Fibroblast of skin of scalp (primary cell): ENCODE results near the gene CLECL1.
A peak's percentile ranks its signal among the peaks of the same experiment; 100 is the strongest.
"Not testable (repeated sequence)": the region's sequence is repeated elsewhere in the genome, so short reads cannot be mapped to it uniquely, and the experiment has no call there.

Source experiments
- DNase-seq: peaks from one replicate; pipeline ENCODE4 v3.0.0-alpha.2; 2013

Gene CLECL1

DNA sequence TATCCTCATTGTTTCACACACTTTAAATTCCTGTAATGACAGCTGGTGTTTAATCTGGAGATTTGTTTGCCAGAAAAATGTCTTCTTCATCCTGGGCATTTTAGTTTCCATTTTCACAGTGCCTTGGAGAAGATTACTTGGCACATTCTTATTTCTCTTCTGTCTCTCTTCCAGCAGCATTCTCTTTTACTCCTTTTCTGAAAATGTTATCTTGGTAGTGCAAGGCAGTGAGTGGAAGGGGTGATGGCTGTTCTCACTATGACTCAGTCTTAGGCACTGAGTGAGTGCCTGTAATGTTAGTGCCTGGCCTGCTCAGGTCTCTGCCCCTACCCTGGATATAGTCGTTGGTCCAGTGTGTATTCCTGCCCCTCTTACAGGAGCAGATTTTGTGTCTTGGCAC is 13.1 kb downstream of the CLECL1 start:
- no peak for DNase-seq

DNA sequence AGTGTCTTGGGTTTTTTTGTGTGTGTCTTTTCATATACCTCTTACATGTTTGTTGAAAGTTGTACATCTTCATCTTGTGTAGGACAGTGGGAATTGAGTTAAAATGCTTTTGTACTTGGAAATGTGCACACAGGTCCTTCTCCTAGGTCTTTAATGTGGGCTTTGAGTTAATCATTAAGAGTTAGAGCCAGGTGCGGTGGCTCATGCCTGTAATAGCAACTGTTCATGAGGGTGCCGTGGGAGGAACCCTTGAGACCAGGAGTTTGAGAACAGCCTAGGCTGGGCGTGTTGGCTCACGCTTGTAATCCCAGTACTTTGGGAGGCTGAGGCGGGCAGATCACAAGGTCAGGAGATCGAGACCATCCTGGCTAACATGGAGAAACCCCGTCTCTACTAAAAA is 13.9 kb downstream of the CLECL1 start:
- no peak for DNase-seq

GRCh38 chr12:9717070-9717925 is 15.6 kb downstream of the CLECL1 start:
- DNase-seq = no peak

GRCh38 chr12:9713032-9713558 is 19.8 kb downstream of the CLECL1 start:
- not testable (repeated sequence) for DNase-seq

DNA sequence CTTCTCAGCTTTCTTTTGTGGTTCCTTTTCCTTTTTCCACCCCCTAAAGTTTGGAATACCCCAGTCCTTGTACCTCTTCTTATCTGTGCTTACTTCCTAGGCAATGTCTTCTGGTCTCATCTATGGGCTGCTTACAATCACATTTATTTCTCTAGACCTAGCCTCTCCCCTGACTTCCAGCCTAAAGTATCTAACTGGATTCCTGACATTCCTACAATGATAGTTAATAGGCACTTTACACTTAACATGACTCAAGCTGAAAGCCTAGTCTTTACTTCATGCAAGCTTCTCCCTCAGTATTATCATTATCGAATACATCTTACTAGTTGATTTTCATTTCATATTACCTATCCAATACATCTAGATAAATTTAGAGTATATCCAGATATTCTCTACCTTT is 21.2 kb downstream of the CLECL1 start:
- DNase-seq = peak; percentile 26

DNA sequence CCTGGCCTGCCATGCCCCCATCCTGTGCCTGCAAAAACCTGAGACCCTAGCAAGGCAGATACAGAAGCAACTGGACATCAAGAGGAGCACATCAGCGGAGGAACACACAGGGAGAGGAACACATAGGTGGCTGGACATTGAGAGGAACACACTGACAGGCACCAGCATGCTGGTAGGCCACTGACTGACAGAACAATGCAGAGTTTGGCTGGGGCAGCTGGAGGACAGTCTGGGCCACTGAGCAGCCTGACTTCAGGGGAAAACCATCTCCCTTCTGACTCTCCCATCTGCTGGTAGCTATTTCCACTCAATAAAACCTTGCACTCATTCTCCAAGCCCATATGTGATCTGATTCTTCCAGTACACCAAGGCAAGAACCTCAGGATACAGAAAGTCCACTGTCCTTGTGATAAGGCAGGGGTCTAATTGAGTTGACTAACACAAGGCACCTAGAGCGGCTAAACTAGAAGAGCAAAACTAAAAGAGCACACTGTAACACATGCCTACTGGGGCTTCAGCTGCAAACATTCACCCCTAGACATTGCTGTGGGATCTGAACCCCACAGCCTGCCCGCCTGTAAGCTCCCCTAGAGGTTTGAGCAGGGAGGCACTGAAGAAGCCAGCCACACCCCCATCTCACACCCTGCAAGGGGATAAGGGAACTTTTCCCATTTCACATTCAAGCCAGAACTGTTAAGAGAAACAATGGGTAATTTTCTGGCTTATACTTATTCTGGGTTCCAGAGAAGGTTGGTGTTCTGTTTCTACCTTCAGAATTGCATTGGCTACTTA is 22.1 kb downstream of the CLECL1 start:
- no peak for DNase-seq

- no peak for DNase-seq
These were observed 24.0 kb downstream of the CLECL1 start for GRCh38 chr12:9708853-9709252.

DNA sequence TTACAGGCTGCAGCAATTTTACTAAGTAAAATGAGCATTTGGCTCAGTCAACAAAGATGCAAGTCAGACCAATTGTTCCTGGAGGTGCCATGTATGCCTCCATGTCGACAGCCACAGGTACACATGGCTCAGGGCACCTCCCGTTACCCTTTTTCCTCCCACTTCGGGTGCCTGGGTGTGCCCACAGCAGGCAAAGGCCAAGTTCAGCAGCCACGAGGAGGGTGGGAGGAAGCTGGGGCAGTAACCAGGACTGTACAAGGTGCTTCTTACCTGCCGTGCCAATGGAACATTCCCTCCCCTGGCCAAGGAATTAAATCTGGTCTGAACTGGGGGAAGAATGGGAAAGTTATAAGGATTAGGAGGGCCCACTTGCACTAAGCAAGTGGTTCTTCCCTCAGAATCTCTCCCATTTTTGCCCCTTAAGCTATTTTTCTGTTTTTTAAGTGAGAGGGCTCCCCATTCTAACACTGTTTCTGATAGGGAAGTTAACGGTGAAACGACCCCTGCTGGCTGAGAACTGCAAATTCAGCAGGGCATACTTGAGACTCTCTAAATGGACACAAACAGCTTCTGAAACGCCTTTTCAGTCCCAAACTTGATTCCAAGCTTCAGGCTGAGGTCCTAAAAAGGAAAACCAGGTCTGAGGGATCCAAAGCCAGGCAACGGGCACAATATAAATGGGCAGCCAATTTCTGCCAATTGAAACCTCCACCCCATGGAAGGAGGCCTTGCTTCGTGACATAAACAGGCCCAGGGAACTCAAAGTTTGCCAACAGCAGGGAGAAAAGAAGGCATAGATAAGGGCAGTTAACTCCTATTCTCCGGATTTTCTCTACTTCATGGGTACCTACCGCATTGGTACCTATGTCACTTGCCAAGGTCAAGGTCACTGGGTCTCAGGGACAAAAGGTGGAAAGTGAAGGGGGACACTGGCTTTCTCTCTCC is 24.8 kb downstream of the CLECL1 start:
- peak; percentile 59 for DNase-seq

DNA sequence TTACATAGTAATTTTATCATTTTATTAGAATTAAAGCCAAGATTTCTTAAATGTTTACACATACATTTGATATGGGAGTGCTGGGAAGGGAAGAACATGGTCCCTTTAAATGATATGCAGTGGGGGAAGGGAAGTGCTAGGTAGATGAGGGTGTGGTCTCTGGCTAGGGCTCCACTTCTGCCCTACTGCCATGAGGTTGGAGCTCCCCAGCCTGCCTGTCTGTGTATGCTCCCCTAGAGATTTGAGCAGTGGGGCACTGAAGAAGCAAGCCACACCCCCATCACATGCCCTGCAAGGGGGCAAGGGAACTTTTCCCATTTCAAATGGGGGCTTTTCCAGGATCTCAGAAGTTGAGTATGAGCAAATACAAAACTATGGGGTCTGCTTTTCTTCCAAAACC is 25.5 kb downstream of the CLECL1 start:
- DNase-seq = no peak

- no peak for DNase-seq
These were observed 26.7 kb downstream of the CLECL1 start for GRCh38 chr12:9706086-9706685.

DNA sequence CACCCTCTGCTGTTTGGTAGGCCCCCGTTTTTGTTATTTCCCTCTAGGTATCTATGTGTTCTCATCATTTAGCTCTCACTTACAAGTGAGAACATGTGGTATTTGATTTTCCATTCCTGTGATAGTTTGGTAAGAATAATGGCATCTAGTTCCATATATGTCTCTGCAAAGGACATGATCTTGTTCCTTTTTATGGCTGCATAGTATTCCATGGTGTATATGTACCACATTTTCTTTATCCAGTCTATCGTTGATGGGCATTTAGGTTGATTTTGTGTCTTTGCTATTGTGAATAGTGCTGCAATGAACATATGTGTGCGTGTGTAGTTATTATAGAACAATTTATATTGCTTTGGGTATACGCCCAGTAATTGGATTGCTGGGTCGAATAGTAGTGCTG is 28.3 kb downstream of the CLECL1 start:
- DNase-seq = not testable (repeated sequence)

DNA sequence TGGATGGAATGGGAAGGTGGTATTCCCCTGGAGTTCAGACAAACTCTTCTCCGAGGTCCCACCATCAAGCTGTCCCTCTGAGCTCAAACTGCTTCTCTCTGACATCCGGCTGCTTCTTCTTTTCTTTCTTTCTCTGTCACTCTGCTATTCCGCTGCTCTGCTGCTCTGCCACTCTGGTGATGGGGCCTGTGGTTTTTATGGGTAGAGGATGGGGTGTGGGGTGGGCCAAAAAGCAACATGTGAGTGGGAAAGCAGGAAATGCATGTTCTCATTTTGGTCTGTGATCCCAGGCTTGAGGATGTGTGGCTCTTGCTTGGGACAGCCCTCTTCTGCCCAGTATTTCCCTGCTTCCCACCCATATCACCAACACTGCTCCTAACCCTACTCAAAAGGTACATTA is 30.6 kb downstream of the CLECL1 start:
- no peak for DNase-seq

GRCh38 chr12:9701380-9702154 is 31.3 kb downstream of the CLECL1 start:
- DNase-seq = no peak

DNA sequence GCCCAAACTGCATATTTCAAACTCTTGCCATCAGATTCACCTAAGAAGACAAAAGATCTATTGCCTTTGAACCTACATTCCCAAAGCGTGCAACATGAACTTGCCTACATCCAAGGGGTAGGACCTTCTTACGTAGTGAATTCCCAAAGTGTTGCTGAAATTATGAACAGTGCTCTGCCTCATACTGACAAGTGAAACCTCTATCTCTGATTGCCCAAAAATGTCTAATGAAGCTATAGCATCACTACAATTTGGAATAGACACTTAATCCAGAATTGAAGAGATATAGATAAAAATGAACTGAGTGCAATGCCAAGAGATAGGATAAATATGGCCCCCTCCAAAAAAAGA is 32.3 kb downstream of the CLECL1 start:
- DNase-seq = no peak

DNA sequence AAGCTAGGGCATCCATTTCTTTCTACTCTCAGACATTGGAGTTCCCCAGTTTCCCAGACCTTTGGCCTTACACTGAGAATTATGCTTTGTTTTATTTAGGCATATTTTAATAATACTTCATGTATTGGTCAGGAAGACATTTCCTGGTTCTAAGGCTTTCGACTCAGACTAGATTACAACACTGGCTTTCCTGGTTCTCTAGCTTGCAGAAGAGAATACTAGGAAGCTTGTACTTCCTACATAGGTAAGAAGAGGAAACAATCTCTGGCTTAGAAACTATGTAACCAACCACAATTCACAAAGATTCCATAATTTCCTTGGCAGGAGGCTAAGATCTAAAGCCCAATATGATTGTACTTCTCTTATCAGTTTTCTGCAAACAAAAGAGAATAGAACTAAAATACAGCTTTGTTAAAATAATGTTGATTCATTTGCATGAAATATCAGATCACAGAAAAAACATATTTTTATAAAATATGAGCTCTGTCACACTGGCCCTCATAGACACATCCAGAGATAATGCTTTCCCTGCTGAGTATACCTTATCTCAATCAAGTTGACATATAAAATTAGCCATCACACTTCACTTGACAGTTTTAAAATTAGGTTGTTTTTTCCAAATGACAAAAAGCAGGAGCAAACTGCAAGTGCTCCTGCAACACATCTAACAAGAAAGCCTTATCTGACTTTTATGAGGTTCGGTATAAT is 32.8 kb downstream of the CLECL1 start:
- no peak for DNase-seq

GRCh38 chr12:9699269-9699897 is 33.5 kb downstream of the CLECL1 start:
- no peak for DNase-seq

DNA sequence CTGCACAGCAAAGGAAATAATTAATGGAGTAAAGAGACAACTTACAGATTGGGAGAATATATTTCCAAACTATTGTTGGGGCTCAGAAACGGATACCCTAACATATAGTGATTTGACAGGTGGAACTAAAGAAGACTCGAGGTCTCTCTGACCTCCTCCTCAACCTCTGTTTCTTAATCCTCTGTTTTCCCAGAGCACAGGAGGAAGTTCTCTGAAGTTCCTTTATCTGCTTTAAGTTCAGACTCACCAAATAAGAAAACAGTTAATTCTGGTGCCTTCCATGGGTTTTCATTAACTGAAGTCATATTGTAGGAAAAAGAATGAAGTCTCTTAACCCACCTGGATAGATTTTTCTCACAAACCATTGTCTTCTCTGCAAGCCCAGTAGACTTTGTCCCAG is 34.2 kb downstream of the CLECL1 start:
- no peak for DNase-seq

GRCh38 chr12:9697619-9698018 is 35.3 kb downstream of the CLECL1 start:
- no peak for DNase-seq

GRCh38 chr12:9695661-9696060 is 37.2 kb downstream of the CLECL1 start:
- DNase-seq = not testable (repeated sequence)

GRCh38 chr12:9695150-9695549 is 37.7 kb downstream of the CLECL1 start:
- DNase-seq = not testable (repeated sequence)
